Measurements from ENCODE around the gene PDX1.

DNA sequence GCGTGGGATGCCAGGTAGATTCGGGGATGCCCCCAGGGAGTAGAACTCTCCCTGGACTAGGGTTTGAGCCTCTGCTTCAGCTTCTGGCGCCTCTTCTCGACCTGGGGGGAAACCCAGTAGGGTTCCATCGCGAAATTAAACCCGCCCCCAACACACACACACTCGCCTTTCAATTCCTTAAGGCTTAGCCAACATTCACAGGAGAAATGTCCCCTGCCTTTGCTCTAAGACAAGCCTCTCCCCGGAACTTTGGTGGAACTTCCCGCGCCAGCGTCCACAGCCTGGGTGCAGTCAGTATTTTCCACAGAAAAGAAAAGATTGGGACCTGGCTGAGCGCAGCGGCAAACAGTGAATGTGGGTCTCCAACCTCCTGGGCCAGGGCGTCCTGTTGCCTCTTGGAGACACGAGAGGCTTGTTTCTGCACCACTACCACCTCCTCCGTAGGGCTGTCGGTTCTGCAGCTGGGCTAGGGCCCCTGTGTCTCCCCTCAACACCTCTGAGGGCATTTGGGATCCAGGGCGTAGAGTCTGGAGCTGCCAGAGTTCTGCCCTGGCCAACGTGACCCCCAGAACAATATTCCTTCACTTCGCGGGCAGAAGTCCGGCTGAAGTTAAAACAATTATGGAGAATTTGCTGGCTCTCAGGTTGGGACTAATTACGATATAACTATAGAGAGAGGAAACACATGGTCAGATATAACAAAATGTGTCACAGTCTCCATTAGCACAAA, 3.2 kb downstream of the PDX1 start:
- TF ChIP-seq, protein P1, sequence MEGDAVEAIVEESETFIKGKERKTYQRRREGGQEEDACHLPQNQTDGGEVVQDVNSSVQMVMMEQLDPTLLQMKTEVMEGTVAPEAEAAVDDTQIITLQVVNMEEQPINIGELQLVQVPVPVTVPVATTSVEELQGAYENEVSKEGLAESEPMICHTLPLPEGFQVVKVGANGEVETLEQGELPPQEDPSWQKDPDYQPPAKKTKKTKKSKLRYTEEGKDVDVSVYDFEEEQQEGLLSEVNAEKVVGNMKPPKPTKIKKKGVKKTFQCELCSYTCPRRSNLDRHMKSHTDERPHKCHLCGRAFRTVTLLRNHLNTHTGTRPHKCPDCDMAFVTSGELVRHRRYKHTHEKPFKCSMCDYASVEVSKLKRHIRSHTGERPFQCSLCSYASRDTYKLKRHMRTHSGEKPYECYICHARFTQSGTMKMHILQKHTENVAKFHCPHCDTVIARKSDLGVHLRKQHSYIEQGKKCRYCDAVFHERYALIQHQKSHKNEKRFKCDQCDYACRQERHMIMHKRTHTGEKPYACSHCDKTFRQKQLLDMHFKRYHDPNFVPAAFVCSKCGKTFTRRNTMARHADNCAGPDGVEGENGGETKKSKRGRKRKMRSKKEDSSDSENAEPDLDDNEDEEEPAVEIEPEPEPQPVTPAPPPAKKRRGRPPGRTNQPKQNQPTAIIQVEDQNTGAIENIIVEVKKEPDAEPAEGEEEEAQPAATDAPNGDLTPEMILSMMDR (conservative IDR thresholded peaks at IDR 0.05; ENCODE audit: low read length), result no peak
- TF ChIP-seq EZH2phosphoT487 (IDR thresholded peaks at IDR 0.05; ENCODE audit: borderline replicate concordance, low read depth, low read length), result no peak
